GM19468 (cell line): ENCODE results near the gene MTTP.

ENCODE experiments used
- ATAC-seq: cut with Tn5 transposase; IDR thresholded peaks from one replicate; pipeline ENCODE4 v1.9.1; 2021; ENCODE audit warnings: mild to moderate bottlenecking, moderate library complexity, moderate number of reproducible peaks; ENCODE audit not compliant: unreplicated experiment; ENCODE audit errors: extremely low read depth

The MTTP gene

GRCh38 chr4:99591757-99592156 lies 17.1 kb downstream of the MTTP start:
- no peak for ATAC-seq

GRCh38 chr4:99593781-99594641 lies 19.4 kb downstream of the MTTP start:
- ATAC-seq = no peak

DNA sequence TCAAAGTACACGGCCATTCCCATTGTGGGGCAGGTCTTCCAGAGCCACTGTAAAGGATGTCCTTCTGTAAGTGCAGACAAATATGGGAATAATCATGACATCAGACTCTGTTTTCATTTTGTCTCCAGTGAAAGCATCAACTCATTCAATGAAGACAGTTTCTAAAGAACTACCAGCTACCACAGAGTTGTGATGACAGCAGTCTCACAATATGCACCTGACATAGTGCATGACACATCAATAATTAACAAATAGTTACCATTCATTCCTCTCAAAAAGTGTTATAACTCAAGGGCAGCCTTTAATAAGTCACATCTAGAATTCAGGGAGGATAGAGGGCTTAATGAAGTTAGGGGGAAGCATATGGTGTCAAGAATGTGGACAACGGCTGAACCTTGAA lies 20.2 kb downstream of the MTTP start:
- ATAC-seq = no peak

DNA sequence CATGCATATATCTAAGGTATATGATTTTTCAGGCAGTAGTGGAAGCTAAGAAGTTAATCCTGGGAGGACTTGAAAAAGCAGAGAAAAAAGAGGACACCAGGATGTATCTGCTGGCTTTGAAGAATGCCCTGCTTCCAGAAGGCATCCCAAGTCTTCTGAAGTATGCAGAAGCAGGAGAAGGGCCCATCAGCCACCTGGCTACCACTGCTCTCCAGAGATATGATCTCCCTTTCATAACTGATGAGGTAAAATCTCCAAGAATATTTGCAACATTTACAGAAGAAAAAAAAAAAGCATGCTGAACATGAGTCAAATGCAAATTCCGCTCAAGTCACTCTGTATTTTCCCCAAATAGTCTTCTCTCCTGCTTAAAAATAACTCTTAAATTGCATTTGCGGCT lies 32.1 kb downstream of the MTTP start:
- no peak for ATAC-seq

GRCh38 chr4:99608417-99608816 lies 33.8 kb downstream of the MTTP start:
- no peak for ATAC-seq

DNA sequence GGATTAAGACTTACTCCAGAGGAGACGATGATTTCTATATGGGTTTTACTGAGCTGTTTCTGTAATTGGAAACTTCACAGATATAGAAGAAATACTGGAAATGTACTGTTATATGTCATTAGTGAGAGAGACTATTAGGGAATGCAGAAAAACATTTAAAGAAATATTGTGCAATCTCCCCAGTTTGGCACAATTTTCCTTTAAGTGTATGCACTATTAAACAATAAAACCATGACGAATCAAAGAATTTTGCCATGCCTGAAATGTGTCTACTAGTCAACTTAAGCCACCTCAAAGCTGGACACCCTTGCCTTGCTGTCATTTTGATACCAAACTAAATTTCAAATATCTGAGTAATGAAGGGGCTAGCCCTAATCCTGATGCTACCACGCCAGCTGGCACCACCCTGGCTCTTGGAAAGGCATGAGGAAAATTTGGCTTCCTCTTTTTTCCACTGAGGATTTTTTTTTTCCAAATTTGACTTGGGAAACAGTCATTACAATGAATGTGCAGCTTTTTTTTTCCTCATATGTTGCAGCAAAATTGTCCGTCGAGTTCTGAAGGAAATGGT lies 36.1 kb downstream of the MTTP start:
- ATAC-seq = no peak

DNA sequence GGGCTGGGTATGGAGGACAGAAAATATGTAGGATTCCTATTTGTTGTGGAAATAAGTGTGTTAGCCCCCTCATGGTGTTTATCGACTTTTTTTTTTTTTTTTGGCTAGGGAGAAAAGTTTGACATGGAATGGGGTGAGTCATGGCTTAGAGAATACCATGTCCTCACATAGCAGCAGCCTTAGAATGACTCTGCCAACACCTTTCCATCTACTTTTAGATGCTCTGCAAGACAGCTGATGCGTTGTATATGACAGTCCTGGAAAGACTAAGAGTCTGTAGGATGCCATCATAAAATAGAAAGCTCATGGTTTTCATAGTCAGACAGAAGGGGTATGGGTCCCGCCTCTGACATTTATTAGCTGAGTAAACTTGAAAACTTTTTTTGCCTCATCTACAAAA lies 37.7 kb downstream of the MTTP start:
- ATAC-seq = no peak

DNA sequence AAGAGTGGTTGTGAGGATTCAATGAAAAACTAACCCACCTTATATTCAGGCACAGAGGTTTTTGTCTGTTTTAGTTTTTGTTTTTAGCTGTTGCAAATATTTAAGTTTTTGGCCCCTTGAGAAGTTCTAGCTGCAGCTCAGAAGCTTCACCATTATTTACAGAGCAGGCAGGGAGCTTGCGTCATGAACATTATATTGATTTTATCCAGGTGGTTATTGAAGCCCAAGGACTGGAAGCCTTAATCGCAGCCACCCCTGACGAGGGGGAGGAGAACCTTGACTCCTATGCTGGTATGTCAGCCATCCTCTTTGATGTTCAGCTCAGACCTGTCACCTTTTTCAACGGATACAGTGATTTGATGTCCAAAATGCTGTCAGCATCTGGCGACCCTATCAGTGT lies 38.1 kb downstream of the MTTP start:
- ATAC-seq = no peak

DNA sequence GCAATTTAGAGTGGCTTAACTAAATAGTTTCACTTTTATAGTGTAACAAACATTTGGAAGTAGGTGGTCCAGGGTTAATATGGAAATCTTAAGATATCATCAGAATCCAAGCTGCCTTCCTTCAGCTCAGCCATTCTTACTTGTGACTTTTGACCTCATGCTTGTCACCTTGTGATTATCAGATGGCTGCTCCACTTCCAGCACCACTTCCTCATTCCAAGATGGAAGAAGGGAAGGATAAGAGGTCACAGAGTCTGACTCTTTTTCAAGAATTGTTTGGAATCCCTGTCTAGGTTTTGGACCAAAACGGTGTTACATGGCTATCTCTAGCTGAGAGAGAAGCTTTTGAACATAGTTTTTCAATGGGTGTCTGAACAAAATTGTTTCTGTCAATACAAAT lies 39.9 kb downstream of the MTTP start:
- no peak for ATAC-seq

DNA sequence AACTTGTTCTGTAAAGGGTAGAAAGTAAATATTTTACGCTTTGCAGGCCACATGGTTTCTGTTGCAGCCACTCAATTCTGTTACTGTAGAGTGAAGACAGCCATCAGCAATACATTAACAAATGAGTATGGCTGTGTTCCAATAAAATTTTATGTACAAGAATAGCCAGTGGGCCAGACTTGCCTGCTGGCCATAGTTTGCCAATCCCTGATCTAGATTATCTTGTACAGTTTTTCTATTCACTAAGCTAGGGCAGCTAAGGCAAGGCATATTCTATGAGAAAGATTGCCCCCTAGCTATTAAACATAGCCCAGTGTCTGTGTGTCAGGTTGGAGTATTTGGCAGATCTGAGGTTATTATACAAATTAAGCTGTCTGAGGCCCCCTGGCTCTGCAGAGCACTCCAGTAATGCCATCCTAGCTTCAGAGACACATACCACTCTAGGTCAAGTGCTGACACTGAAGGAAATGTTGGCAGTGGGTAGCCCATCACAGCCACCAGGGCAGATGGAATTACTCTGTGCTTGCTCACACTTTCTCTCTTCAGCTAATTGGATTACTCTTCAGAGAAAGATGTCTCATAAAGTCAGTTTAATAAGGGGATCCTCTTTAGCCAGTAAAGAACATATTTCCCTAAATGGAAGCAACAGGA lies 40.7 kb downstream of the MTTP start:
- ATAC-seq = no peak

- ATAC-seq = no peak
Observed at GRCh38 chr4:99617374-99617773, 42.8 kb downstream of the MTTP start.

- ATAC-seq = no peak
Observed at GRCh38 chr4:99622341-99622740, 47.7 kb downstream of the MTTP start.

- ATAC-seq = no peak
Observed at GRCh38 chr4:99624141-99624719, 49.6 kb downstream of the MTTP start.

GRCh38 chr4:99625369-99625768 lies 50.7 kb downstream of the MTTP start:
- peak; percentile 65 for ATAC-seq

- ATAC-seq = no peak
Observed at GRCh38 chr4:99628040-99628439, 53.4 kb downstream of the MTTP start.

GRCh38 chr4:99629962-99630554 lies 55.4 kb downstream of the MTTP start:
- ATAC-seq = no peak

DNA sequence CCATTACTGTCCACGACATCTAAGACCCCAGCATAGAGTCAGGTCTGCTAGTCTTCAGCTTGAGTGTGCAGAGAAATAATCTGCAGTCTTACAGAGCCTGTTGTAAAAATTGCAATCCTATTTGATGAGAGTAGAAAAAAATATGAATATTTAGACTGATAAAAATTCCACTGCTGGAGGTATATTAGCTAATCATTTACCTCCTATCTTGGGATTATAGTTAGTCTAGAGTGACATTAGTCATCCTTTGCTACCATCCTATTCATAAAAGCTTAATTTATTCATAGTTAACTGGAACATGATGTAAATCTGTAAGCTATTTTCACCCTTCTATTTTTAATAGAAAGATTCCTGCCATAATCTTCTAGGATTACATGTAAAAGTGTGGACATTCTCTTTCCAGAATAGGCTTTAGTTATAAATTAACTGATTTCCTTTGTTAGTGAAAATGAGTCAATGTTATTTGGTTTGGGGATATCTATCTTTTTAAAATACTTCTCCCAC lies 56.3 kb downstream of the MTTP start:
- no peak for ATAC-seq

GRCh38 chr4:99633772-99634171 lies 59.1 kb downstream of the MTTP start:
- ATAC-seq = no peak

GRCh38 chr4:99634742-99635360 lies 60.2 kb downstream of the MTTP start:
- ATAC-seq = no peak

GRCh38 chr4:99635601-99636000 lies 61.0 kb downstream of the MTTP start:
- ATAC-seq = no peak
